ENCODE data around the gene TOPORS.

TOPORS gene

DNA sequence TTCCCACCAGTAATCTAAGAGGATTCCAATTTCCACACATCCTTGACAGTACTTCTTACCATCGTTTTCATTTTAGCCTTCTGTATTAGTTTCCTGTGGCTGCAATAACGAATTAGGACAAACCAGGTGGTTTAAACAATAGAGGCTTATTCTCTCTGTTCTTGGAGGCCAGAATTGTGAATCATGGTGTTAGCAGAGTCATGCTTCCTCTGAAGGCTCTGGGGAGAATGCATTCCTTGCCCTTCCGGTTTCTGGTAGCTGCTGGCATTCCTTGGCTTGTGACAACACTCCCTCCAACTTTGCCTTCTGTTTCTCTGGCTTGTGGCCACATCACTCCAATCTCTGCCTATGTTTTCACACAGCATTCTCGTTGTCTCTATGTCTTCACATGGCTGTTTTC lies 49.9 kb downstream of the TOPORS start:
- no peak for DNase-seq (ENCODE audit: low spot score)

DNA sequence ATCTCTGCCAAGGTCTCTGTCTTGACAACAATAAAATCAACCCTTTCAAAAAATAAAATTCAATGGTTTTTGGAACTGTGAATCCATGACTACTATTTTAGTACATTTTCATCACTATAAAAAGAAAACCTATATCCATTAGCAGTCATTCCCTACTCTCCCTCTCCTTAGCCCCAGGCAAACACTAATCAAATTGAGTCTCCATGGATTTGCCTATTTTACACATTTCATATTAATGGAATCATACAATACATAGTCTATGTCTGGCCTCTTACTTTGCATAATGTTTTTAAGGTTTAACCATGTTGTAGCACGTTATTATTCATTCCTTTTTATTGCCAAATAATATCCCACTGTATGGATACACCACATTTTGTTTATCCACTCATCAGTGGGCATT lies 50.5 kb downstream of the TOPORS start:
- DNase-seq (ENCODE audit: low spot score), result no peak

DNA sequence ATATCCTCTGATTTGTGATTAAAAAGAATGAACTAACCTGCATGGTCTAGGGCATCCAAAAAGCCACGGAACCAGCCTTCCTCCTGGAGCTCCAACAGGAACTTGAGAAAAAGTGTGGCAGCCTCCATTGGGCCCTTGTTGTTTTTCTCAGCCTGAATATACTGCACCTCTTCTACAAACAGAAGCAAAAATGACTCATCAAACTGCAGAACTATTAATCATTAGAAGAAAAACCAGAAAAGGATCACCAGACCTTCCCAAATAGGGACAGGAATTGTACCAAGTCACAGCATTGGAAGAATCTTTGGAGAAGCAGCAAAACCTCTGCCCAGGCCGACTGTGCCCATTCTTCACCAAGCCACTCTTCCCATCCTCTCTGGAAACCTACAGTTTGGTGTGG lies 51.6 kb downstream of the TOPORS start:
- DNase-seq (ENCODE audit: low spot score), result no peak

DNA sequence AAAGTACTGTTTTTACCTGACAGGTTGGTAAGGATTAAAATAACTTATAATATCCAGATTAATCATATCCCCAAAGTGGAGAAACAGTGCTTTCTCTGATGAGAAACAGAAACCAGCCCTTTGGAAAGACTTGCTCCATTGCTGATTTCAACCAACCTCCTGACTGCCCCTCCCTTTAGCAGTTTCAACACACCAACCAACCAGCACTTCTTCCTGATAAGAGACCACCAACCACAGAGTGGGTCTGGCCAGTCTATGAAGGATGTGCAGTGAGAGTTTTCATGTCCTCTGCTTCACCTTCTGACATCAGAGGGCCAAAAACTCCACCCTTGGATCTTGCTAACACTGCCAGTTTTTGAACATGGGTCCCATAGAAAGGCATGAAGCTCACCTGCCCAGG lies 54.5 kb downstream of the TOPORS start:
- DNase-seq (ENCODE audit: low spot score), result no peak

DNA sequence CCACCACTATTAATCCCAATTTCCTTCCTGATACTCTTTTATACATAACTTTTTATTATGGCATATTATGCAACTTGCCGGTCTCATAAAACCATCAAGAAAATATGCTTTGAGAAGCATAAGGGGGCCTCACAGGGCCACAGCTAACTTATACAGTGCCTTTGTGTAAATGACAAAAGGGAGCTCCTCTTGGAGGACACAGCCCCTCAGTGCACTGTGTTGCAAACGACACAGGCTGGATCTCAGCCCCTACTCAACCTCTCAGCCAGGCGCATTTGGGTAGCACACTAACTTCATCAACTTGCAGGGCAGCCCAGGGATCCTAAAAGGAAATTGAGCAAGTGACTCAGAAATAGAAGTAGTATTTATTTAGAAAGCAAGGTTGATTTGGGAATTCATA lies 61.8 kb downstream of the TOPORS start:
- no peak for DNase-seq (ENCODE audit: low spot score)

Data from hematopoietic multipotent progenitor cell treated with erythropoietin and hydrocortisone succinate and interleukin-3 and kit ligand, for 15 days (in vitro differentiated cells).